ENCODE measurements around the gene SLITRK5. TPM values are rescaled to one million over a fixed set of nuclear protein-coding genes. Genes with fewer than 3 reads are reported as not detected.
A peak's percentile ranks its signal among the peaks of the same experiment; 100 is the strongest.

The SLITRK5 gene
- total and polyA plus RNA-seq, 9 donors, result 0.10 to 1.8 (median 0.22) TPM

- Histone ChIP-seq H3K27me3 (no peaks in the 10 kb centered on the region), H3K9me3 (no peaks in the 10 kb centered on the region), H3K4me1 (ENCODE audit: insufficient read depth) (peaks cover 3% of the 10 kb centered on the region), H3K27ac (no peak overlapping the region), H3K36me3 (no peaks in the 10 kb centered on the region), H3K4me3 (peak overlapping the region; percentile 14)
- WGBS, 3 donors, result 1 to 7% (median 2%) methylated on average over 49 to 60 of the region's 60 CpGs
- TF ChIP-seq POLR2A (IDR thresholded peaks at IDR 0.05) (no peak), CTCF (IDR thresholded peaks at IDR 0.05) (no peak), EP300 (IDR thresholded peaks at IDR 0.05) (no peak)
- peak in 1 of 5 donors; percentile 11 for DNase-seq
- intact Hi-C loops (cut with DNase I), result no loop called here
Observed at GRCh38 chr13:87677496-87678371, 6.6 kb downstream of the SLITRK5 start.

- Histone ChIP-seq H3K36me3 (no peaks in the 10 kb centered on the region), H3K4me1 (ENCODE audit: insufficient read depth) (peaks cover 3% of the 10 kb centered on the region), H3K4me3 (no peak overlapping the region), H3K27me3 (no peaks in the 10 kb centered on the region), H3K27ac (no peak overlapping the region), H3K9me3 (no peaks in the 10 kb centered on the region)
- no peak for DNase-seq
- WGBS, 3 donors, result 22 to 32% (median 26%) methylated on average over 8 of the region's 8 CpGs
- intact Hi-C loops (cut with DNase I), result no loop called here
- TF ChIP-seq POLR2A (IDR thresholded peaks at IDR 0.05) (no peak), CTCF (IDR thresholded peaks at IDR 0.05) (no peak), EP300 (IDR thresholded peaks at IDR 0.05) (no peak)
Observed at GRCh38 chr13:87678372-87678752, 7.2 kb downstream of the SLITRK5 start.

GRCh38 chr13:87680298-87680697 lies 9.1 kb downstream of the SLITRK5 start:
- no peaks in the 10 kb centered on the region for H3K27me3 ChIP-seq
- DNase-seq, result no peak
- H3K4me1 ChIP-seq (ENCODE audit: insufficient read depth), result peaks cover 3% of the 10 kb centered on the region
- no peak overlapping the region for H3K4me3 ChIP-seq
- H3K36me3 ChIP-seq, result no peaks in the 10 kb centered on the region
- H3K9me3 ChIP-seq, result no peaks in the 10 kb centered on the region
- intact Hi-C loops (cut with DNase I), result no loop called here
- no peak overlapping the region for H3K27ac ChIP-seq
- 7 to 38% (median 18%) methylated on average over 1 of the region's 1 CpG for WGBS, 3 donors
- TF ChIP-seq EP300 (IDR thresholded peaks at IDR 0.05), result no peak
- TF ChIP-seq POLR2A (IDR thresholded peaks at IDR 0.05), result no peak
- no peak for TF ChIP-seq CTCF (IDR thresholded peaks at IDR 0.05)

- 54 to 70% (median 59%) methylated on average over 2 of the region's 2 CpGs for WGBS, 3 donors
- H3K4me1 ChIP-seq (ENCODE audit: insufficient read depth), result no peaks in the 10 kb centered on the region
- no peak for DNase-seq
- no peak overlapping the region for H3K4me3 ChIP-seq
- no peak overlapping the region for H3K27ac ChIP-seq
- no peaks in the 10 kb centered on the region for H3K27me3 ChIP-seq
- intact Hi-C loops (cut with DNase I), result no loop called here
- TF ChIP-seq CTCF (IDR thresholded peaks at IDR 0.05), result no peak
- TF ChIP-seq POLR2A (IDR thresholded peaks at IDR 0.05), result no peak
- TF ChIP-seq EP300 (IDR thresholded peaks at IDR 0.05), result no peak
- no peaks in the 10 kb centered on the region for H3K36me3 ChIP-seq
- no peaks in the 10 kb centered on the region for H3K9me3 ChIP-seq
Observed at GRCh38 chr13:87684850-87685742, 13.9 kb downstream of the SLITRK5 start.

Data from ovary (tissue), 9 donors.